ENCODE results near the gene IL13.
"Not testable (repeated sequence)": the region's sequence is repeated elsewhere in the genome, so short reads cannot be mapped to it uniquely, and the experiment has no call there.

IL13 gene

GRCh38 chr5:132691755-132692631 is 34.0 kb downstream of the IL13 start:
- not testable (repeated sequence) for DNase-seq

- peak; percentile 60 for DNase-seq
Observed at GRCh38 chr5:132692632-132692967, 34.6 kb downstream of the IL13 start.

- no peak for DNase-seq
Observed at GRCh38 chr5:132695956-132696355, 38.0 kb downstream of the IL13 start.

- DNase-seq: peak; percentile 23
Observed at GRCh38 chr5:132704875-132705274, 46.9 kb downstream of the IL13 start.

- no peak for DNase-seq
Observed at GRCh38 chr5:132708645-132709044, 50.7 kb downstream of the IL13 start.
